ENCODE results near the gene SETD3.

GRCh38 chr14:99402950-99403349 is 77.7 kb downstream of the SETD3 start:
- TF ChIP-seq CTCF (IDR thresholded peaks at IDR 0.05; ENCODE audit: low read depth, low read length) (no peak), EZH2phosphoT487 (IDR thresholded peaks at IDR 0.05; ENCODE audit: low read depth) (no peak)

Data from OCI-LY3 (cell line).